Endodermal cell (in vitro differentiated cells): ENCODE results near the gene FGF18. TPM values are rescaled to one million over a fixed set of nuclear protein-coding genes. Genes with fewer than 3 reads are reported as not detected.

Source experiments
- DNase-seq: peaks from one replicate; pipeline ENCODE4 v3.0.0-alpha.2; 2017
- H3K27ac ChIP-seq: 2 replicates; pipeline ENCODE4 v1.5.1; 2013; ENCODE audit warnings: mild to moderate bottlenecking, low read depth, low read length, moderate library complexity
- H3K27me3 ChIP-seq: 2 replicates; pipeline ENCODE4 v1.6.1; 2013; ENCODE audit warnings: mild to moderate bottlenecking, low read length, moderate library complexity; ENCODE audit not compliant: insufficient read depth, control insufficient read depth, poor library complexity, severe bottlenecking
- H3K36me3 ChIP-seq: 2 replicates; pipeline ENCODE4 v1.7.0; 2013; ENCODE audit warnings: mild to moderate bottlenecking, low read length, moderate library complexity; ENCODE audit not compliant: control insufficient read depth, insufficient read depth
- H3K4me1 ChIP-seq: one replicate; pipeline ENCODE4 v1.7.0; 2013; ENCODE audit warnings: low read length; ENCODE audit not compliant: control insufficient read depth, insufficient read depth
- H3K4me3 ChIP-seq: 2 replicates; pipeline ENCODE4 v1.5.1; 2013; ENCODE audit warnings: mild to moderate bottlenecking, low read length, moderate library complexity
- H3K9ac ChIP-seq: 2 replicates; pipeline ENCODE4 v1.6.1; 2013; ENCODE audit warnings: mild to moderate bottlenecking, low read length, moderate library complexity; ENCODE audit not compliant: poor library complexity, severe bottlenecking; ENCODE audit errors: extremely low read depth
- H3K9me3 ChIP-seq: 2 replicates; pipeline ENCODE4 v1.6.1; 2013; ENCODE audit warnings: mild to moderate bottlenecking, low read length, moderate library complexity; ENCODE audit not compliant: control insufficient read depth
- H3K27ac Mint-ChIP-seq: 2 replicates; pipeline ENCODE4 v1.8.0; 2020; ENCODE audit warnings: mixed read lengths
- H3K27me3 Mint-ChIP-seq: 2 replicates; pipeline ENCODE4 v1.8.0; 2021; ENCODE audit warnings: mild to moderate bottlenecking, mixed read lengths; ENCODE audit not compliant: insufficient read depth
- H3K36me3 Mint-ChIP-seq: 2 replicates; pipeline ENCODE4 v1.8.0; 2020; ENCODE audit warnings: low read depth, mixed read lengths
- H3K4me1 Mint-ChIP-seq: 2 replicates; pipeline ENCODE4 v1.8.0; 2020; ENCODE audit warnings: mixed read lengths
- H3K4me3 Mint-ChIP-seq: 2 replicates; pipeline ENCODE4 v1.8.0; 2020; ENCODE audit warnings: mild to moderate bottlenecking, moderate library complexity, mixed read lengths
- H3K9me3 Mint-ChIP-seq: 2 replicates; pipeline ENCODE4 v1.8.0; 2020; ENCODE audit warnings: mild to moderate bottlenecking, mixed read lengths
- CTCF ChIP-seq: fragments of 200-600 bp; sonication (generic); conservative IDR thresholded peaks from 2 replicates; pipeline ENCODE4 v1.5.0; 2021; ENCODE audit warnings: antibody characterized with exemption, mild to moderate bottlenecking
- WGBS, 2 experiments: methylation state at CpG; one replicate each; pipeline versions ENCODE4 v1.1.5 to v1.1.7; 2013; ENCODE audit warnings: missing lambda C conversion rate in 2 of 2, mixed read lengths in 1 of 2; ENCODE audit not compliant: insufficient coverage in 1 of 2, insufficient read length in 1 of 2; 5-methylcytosine and 5-hydroxymethylcytosine counted together
- total RNA-seq, 2 donors: library from RNA; stranded (reverse); fragmentation: NEBNext Ultra II Directional in 1 of 2; extraction: Animal tissue kit (Norgen Biotek cat#: 25700) in 1 of 2; gene quantifications; 2 replicates in 1 of 2; 3 replicates in 1 of 2; pipeline ENCODE4 v1.2.1, GENCODE V29; 2021

The FGF18 gene
- total RNA-seq, 2 donors from 2014 or later = 0.44 to 0.57 TPM

- H3K36me3 ChIP-seq = peaks cover 27% of the 10 kb centered on the region
- no peak for TF ChIP-seq CTCF
- peaks cover 17% of the 10 kb centered on the region for H3K4me1 Mint-ChIP-seq
- no peaks in the 10 kb centered on the region for H3K4me1 ChIP-seq
- no peak overlapping the region for H3K9ac ChIP-seq
- 96 to 97% methylated on average over 19 to 25 of the region's 25 CpGs for WGBS, 2 experiments
- no peak overlapping the region for H3K27ac Mint-ChIP-seq
- H3K9me3 ChIP-seq = no peaks in the 10 kb centered on the region
- peak overlapping the region; percentile 97 for H3K4me3 ChIP-seq
- peaks cover 32% of the 10 kb centered on the region for H3K36me3 Mint-ChIP-seq
- peaks cover 2% of the 10 kb centered on the region for H3K9me3 Mint-ChIP-seq
- no peaks in the 10 kb centered on the region for H3K27me3 ChIP-seq
- no peak overlapping the region for H3K27ac ChIP-seq
- H3K27me3 Mint-ChIP-seq = no peaks in the 10 kb centered on the region
- H3K4me3 Mint-ChIP-seq = peak overlapping the region; percentile 99
- peak; percentile 35 for DNase-seq
These were observed 33.3 kb upstream of the FGF18 start for GRCh38 chr5:171386006-171386671.

- peak overlapping the region; percentile 97 for H3K9ac ChIP-seq
- Mint-ChIP-seq H3K9me3 (peaks cover 2% of the 10 kb centered on the region), H3K4me1 (peaks cover 21% of the 10 kb centered on the region), H3K4me3 (peak overlapping the region; percentile 99), H3K36me3 (peaks cover 39% of the 10 kb centered on the region), H3K27me3 (no peaks in the 10 kb centered on the region), H3K27ac (peak overlapping the region; percentile 100)
- no peaks in the 10 kb centered on the region for H3K4me1 ChIP-seq
- H3K4me3 ChIP-seq = peak overlapping the region; percentile 97
- WGBS, 2 experiments = 19 to 21% methylated on average over 19 to 20 of the region's 20 CpGs
- no peak for TF ChIP-seq CTCF
- H3K27me3 ChIP-seq = no peaks in the 10 kb centered on the region
- H3K36me3 ChIP-seq = peaks cover 35% of the 10 kb centered on the region
- no peaks in the 10 kb centered on the region for H3K9me3 ChIP-seq
- H3K27ac ChIP-seq = peak overlapping the region; percentile 86
- peak; percentile 66 for DNase-seq
These were observed 32.5 kb upstream of the FGF18 start for GRCh38 chr5:171386861-171387344.

GRCh38 chr5:171387345-171387969 lies 32.0 kb upstream of the FGF18 start, which contains the start of gene NPM1:
TSS of gene NPM1 (plus strand) at chr5:171387849. CDS start at chr5:171387949, 100 bp downstream.
- H3K4me1 Mint-ChIP-seq = peaks cover 21% of the 10 kb centered on the region
- H3K9me3 ChIP-seq = no peaks in the 10 kb centered on the region
- H3K36me3 ChIP-seq = peaks cover 40% of the 10 kb centered on the region
- peak within 1 kb of the TSS; percentile 100 for H3K27ac Mint-ChIP-seq
- H3K4me1 ChIP-seq = no peaks in the 10 kb centered on the region
- 0% methylated on average over 33 to 56 of the region's 56 CpGs for WGBS, 2 experiments
- H3K27ac ChIP-seq = peak within 1 kb of the TSS; percentile 90
- H3K27me3 Mint-ChIP-seq = no peaks in the 10 kb centered on the region
- no peaks in the 10 kb centered on the region for H3K27me3 ChIP-seq
- DNase-seq = peak; percentile 99
- H3K9me3 Mint-ChIP-seq = peaks cover 2% of the 10 kb centered on the region
- H3K4me3 Mint-ChIP-seq = peak within 1 kb of the TSS; percentile 99
- H3K36me3 Mint-ChIP-seq = peaks cover 45% of the 10 kb centered on the region
- peak within 1 kb of the TSS; percentile 97 for H3K9ac ChIP-seq
- no peak for TF ChIP-seq CTCF
- H3K4me3 ChIP-seq = peak within 1 kb of the TSS; percentile 97
